Tibial nerve (tissue), 4 donors: Measurements from ENCODE around the gene TK2. TPM values are rescaled to one million over a fixed set of nuclear protein-coding genes. Genes with fewer than 3 reads are reported as not detected.

ENCODE experiments used
- DNase-seq, 2 donors: peaks; one replicate each; pipeline ENCODE4 v3.0.0-alpha.2; 2019; ENCODE audit warnings: low spot score in 2 of 2
- H3K27ac ChIP-seq, 4 donors: fragments of 200-600 bp; sonication (generic) in 3 of 4; one replicate each; pipeline ENCODE4 v1.5.1; 2017 to 2019; ENCODE audit warnings: mild to moderate bottlenecking in 1 of 4
- H3K27me3 ChIP-seq, 2 donors: fragments of 200-600 bp; sonication (generic) in 1 of 2; one replicate each; pipeline versions ENCODE4 v1.5.1 to v1.6.0; 2017 to 2019
- H3K36me3 ChIP-seq, 3 donors: fragments of 200-600 bp; sonication (generic); one replicate each; pipeline ENCODE4 v1.5.1; 2018 to 2019
- H3K4me1 ChIP-seq, 4 donors: fragments of 200-600 bp; sonication (generic) in 3 of 4; one replicate each; pipeline ENCODE4 v1.5.1; 2017 to 2019
- H3K4me3 ChIP-seq, 4 donors: fragments of 200-600 bp; sonication (generic) in 3 of 4; one replicate each; pipeline ENCODE4 v1.5.1; 2017 to 2019; ENCODE audit warnings: mild to moderate bottlenecking in 1 of 4, moderate library complexity in 1 of 4
- H3K9me3 ChIP-seq, 4 donors: fragments of 200-600 bp; sonication (generic) in 3 of 4; one replicate each; pipeline ENCODE4 v1.5.1; 2017 to 2019
- CTCF ChIP-seq, 5 experiments: fragments of 200-600 bp in 3 of 5; fragments of 450-650 bp in 2 of 5; sonication (generic) in 3 of 5; IDR thresholded peaks; one replicate each; pipeline ENCODE4 v1.5.1; 2016 to 2019; ENCODE audit warnings: antibody characterized with exemption in 5 of 5, mild to moderate bottlenecking in 3 of 5, moderate library complexity in 2 of 5
- EP300 ChIP-seq, 2 donors: sonication (generic); formaldehyde crosslinking; IDR thresholded peaks; one replicate each; pipeline ENCODE4 v1.6.1; 2017; ENCODE audit warnings: antibody characterized with exemption in 2 of 2, mild to moderate bottlenecking in 1 of 2
- POLR2A ChIP-seq, 2 donors: fragments of 450-650 bp; IDR thresholded peaks; one replicate each; pipeline ENCODE4 v1.6.1; 2017; ENCODE audit warnings: antibody characterized with exemption in 2 of 2, mild to moderate bottlenecking in 2 of 2, moderate library complexity in 2 of 2
- WGBS, 2 donors: methylation state at CpG; one replicate each; pipeline ENCODE4 v1.1.5; 2018; 5-methylcytosine and 5-hydroxymethylcytosine counted together
- total RNA-seq, 4 donors: library from RNA; depleted of rRNA; stranded (reverse); fragments of >200 nt; gene quantifications; one replicate each; pipeline ENCODE4 v1.1.0, GENCODE V29; 2016

TK2 gene
- total RNA-seq, 4 donors from 2014 or later, result 42.3 to 81.8 (median 64.7) TPM

DNA sequence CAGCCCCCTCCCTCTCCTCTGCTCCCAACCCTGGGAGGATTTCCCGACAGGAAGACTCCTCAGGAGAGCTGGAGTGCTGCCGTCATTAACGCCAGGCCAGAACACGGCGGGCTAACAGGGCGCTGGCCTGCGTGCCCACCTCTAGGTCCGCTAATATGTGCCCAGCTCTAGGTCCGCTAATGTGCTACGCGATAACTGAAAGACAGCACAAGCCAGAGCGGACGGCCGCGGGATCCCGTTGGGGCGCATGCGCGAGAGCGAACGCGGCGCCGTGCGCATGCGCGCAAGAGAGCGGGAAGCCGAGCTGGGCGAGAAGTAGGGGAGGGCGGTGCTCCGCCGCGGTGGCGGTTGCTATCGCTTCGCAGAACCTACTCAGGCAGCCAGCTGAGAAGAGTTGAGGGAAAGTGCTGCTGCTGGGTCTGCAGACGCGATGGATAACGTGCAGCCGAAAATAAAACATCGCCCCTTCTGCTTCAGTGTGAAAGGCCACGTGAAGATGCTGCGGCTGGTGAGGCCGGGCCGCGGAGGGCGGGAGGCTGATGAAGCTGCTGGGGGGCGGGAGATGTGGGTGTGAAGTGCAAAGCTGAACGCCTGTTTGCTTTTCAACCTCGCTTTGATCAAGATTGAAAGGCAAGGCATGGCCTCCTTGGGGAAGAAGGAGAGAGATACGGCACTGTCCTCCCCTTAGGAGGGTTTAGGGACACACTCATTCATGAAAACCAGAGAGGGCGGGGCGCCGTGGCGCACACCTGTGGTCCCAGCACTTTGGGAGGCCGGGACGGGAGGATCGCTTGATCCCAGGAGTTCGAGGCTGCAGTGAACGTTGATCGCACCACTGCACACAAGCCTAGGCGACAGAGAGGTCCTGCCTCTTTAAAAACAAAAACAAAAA lies 2.6 kb upstream of the TK2 start, which contains the start of gene CKLF:
CKLF (plus strand) TSS at position 291 of the 892 bp plus-strand sequence; CDS start at position 431, 140 bp downstream.
- peak within 1 kb of the TSS; percentile 49 to 98 (median 96) for H3K27ac ChIP-seq
- peak within 1 kb of the TSS; percentile 56 to 71 (median 70) for H3K4me3 ChIP-seq
- 7 to 9% methylated on average over 48 to 62 of the region's 63 CpGs for WGBS, 2 donors
- TF ChIP-seq EP300 (IDR thresholded peaks at IDR 0.05) (peak; percentile 57 to 97), POLR2A (IDR thresholded peaks at IDR 0.05) (peak; percentile 77 to 88), CTCF (IDR thresholded peaks at IDR 0.05) (peak in 2 of 5 experiments; percentile 8 to 28)
- no peaks in the 10 kb centered on the region for H3K27me3 ChIP-seq
- H3K36me3 ChIP-seq, result no peaks in the 10 kb centered on the region
- H3K9me3 ChIP-seq, result no peaks in the 10 kb centered on the region
- peak; percentile 81 to 83 for DNase-seq
- peaks cover 0 to 84% (median 32%) of the 10 kb centered on the region in 4 donors for H3K4me1 ChIP-seq

DNA sequence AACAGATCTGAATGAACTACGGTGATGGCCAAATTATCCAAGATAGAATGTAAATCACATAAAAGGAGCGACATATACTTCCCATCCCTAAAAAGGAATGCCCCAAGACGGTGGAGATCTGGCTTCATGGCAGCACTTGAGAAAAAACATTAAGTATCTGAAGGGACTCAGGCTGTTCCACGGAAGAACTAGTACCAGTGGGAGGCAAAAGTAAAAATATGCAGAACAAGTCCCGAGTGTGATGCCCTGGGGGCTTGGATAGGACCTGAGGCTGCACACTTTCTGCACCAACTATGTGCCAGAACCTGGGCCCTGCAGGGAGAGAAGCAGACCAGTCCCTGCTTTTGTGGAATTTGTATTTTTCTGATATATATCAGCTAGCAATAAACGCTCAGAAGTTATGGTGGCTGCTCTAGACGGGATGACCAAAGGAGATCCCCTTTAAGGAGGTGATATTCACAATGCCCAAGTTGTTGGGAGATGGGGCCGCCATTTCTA lies 1.9 kb upstream of the TK2 start:
- TF ChIP-seq EP300 (IDR thresholded peaks at IDR 0.05) (no peak), CTCF (IDR thresholded peaks at IDR 0.05) (no peak)
- Histone ChIP-seq H3K4me3 (peak overlapping the region; percentile 56 to 71 (median 70)), H3K4me1 (peaks cover 0 to 83% (median 33%) of the 10 kb centered on the region in 4 donors), H3K27me3 (no peaks in the 10 kb centered on the region), H3K9me3 (no peaks in the 10 kb centered on the region), H3K27ac (peak overlapping the region; percentile 49 to 98 (median 96)), H3K36me3 (peaks cover 0 to 6% (median 0%) of the 10 kb centered on the region in 3 donors)
- 33 to 35% methylated on average over 8 of the region's 8 CpGs for whole genome bisulfite sequencing, 2 donors
- DNase-seq, result no peak

GRCh38 chr16:66551348-66551759 lies 1.4 kb upstream of the TK2 start:
- peaks cover 0 to 9% (median 0%) of the 10 kb centered on the region in 3 donors for H3K36me3 ChIP-seq
- H3K9me3 ChIP-seq, result no peaks in the 10 kb centered on the region
- WGBS, 2 donors, result 51 to 60% methylated on average over 5 to 6 of the region's 6 CpGs
- peak overlapping the region in 3 of 4 donors; percentile 95 to 98 (median 96) for H3K27ac ChIP-seq
- H3K4me3 ChIP-seq, result no peak overlapping the region
- H3K27me3 ChIP-seq, result no peaks in the 10 kb centered on the region
- peaks cover 0 to 81% (median 33%) of the 10 kb centered on the region in 4 donors for H3K4me1 ChIP-seq
- no peak for DNase-seq
- TF ChIP-seq CTCF (IDR thresholded peaks at IDR 0.05) (peak in 1 of 5 experiments; percentile 16), POLR2A (IDR thresholded peaks at IDR 0.05) (no peak)

DNA sequence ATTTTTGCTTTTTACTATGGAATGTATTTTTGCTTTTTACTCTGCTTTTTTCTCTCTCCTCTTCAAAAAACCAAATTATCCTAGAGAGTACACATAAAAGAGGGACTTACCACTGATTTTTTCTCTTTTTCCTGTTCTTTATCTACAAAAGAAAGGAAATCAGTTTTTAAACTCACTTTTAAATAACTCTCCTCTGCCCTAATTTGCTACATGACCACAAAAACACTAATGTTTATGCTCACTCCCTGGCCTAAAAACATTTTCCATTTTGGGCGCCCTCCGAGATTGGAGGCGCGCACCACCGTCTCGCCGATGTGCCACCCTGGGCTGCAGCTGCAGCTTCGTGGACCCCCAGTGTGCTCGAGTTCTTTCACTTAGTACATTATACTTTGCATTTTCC lies 1.1 kb downstream of the TK2 start:
- peak overlapping the region; percentile 93 to 97 (median 96) for H3K27ac ChIP-seq
- 42 to 45% methylated on average over 9 of the region's 9 CpGs for WGBS, 2 donors
- peaks cover 0 to 56% (median 30%) of the 10 kb centered on the region in 4 donors for H3K4me1 ChIP-seq
- peaks cover 0 to 33% (median 0%) of the 10 kb centered on the region in 3 donors for H3K36me3 ChIP-seq
- H3K4me3 ChIP-seq, result peak overlapping the region; percentile 60 to 80 (median 66)
- no peaks in the 10 kb centered on the region for H3K9me3 ChIP-seq
- no peak for DNase-seq
- H3K27me3 ChIP-seq, result no peaks in the 10 kb centered on the region
- TF ChIP-seq EP300 (IDR thresholded peaks at IDR 0.05) (no peak), CTCF (IDR thresholded peaks at IDR 0.05) (no peak), POLR2A (IDR thresholded peaks at IDR 0.05) (no peak)

- 66 to 92% methylated on average over 4 of the region's 4 CpGs for WGBS, 2 donors
- DNase-seq, result no peak
- Histone ChIP-seq H3K27me3 (no peaks in the 10 kb centered on the region), H3K9me3 (no peaks in the 10 kb centered on the region), H3K27ac (peak overlapping the region in 3 of 4 donors; percentile 96 to 97 (median 96)), H3K4me1 (peaks cover 0 to 48% (median 28%) of the 10 kb centered on the region in 4 donors), H3K36me3 (peaks cover 0 to 41% (median 0%) of the 10 kb centered on the region in 3 donors), H3K4me3 (no peak overlapping the region)
- no peak for TF ChIP-seq EP300 (IDR thresholded peaks at IDR 0.05)
- no peak for TF ChIP-seq POLR2A (IDR thresholded peaks at IDR 0.05)
- no peak for TF ChIP-seq CTCF (IDR thresholded peaks at IDR 0.05)
These were observed 1.9 kb downstream of the TK2 start for GRCh38 chr16:66548068-66548467.
